HG03354 (cell line): ENCODE measurements around the gene PCSK4.
"Not testable (repeated sequence)": the region's sequence is repeated elsewhere in the genome, so short reads cannot be mapped to it uniquely, and the experiment has no call there.

Experiments used
- ATAC-seq: cut with Tn5 transposase; IDR thresholded peaks from one replicate; pipeline ENCODE4 v1.9.1; 2021; ENCODE audit warnings: mild to moderate bottlenecking; ENCODE audit not compliant: unreplicated experiment, poor library complexity, severe bottlenecking

PCSK4 gene

GRCh38 chr19:1446713-1447481 is 43.3 kb downstream of the PCSK4 start:
- no peak for ATAC-seq

- no peak for ATAC-seq
Observed at GRCh38 chr19:1445932-1446712, 44.0 kb downstream of the PCSK4 start.

GRCh38 chr19:1445185-1445931 is 44.8 kb downstream of the PCSK4 start:
- ATAC-seq: peak; percentile 79

GRCh38 chr19:1441677-1442438 is 48.3 kb downstream of the PCSK4 start:
- no peak for ATAC-seq

- no peak for ATAC-seq
Observed at GRCh38 chr19:1441022-1441426, 49.1 kb downstream of the PCSK4 start.

- ATAC-seq: no peak
Observed at GRCh38 chr19:1440418-1440801, 49.7 kb downstream of the PCSK4 start.

- ATAC-seq: not testable (repeated sequence)
Observed at GRCh38 chr19:1439525-1440417, 50.4 kb downstream of the PCSK4 start.

GRCh38 chr19:1438933-1439354 is 51.2 kb downstream of the PCSK4 start:
- peak; percentile 2 for ATAC-seq

- peak; percentile 85 for ATAC-seq
Observed at GRCh38 chr19:1438035-1438932, 51.9 kb downstream of the PCSK4 start, which contains the start of gene RPS15. Gene RPS15, plus strand, starts transcription at chr19:1438396. Its CDS starts 30 bp downstream, at chr19:1438426.

GRCh38 chr19:1437609-1438008 is 52.5 kb downstream of the PCSK4 start:
- no peak for ATAC-seq

- ATAC-seq: no peak
Observed at GRCh38 chr19:1435378-1435989, 54.7 kb downstream of the PCSK4 start.

- ATAC-seq: no peak
Observed at GRCh38 chr19:1434577-1435060, 55.5 kb downstream of the PCSK4 start.

GRCh38 chr19:1434040-1434366 is 56.1 kb downstream of the PCSK4 start:
- no peak for ATAC-seq

GRCh38 chr19:1433119-1434039 is 56.8 kb downstream of the PCSK4 start:
- ATAC-seq: no peak

- ATAC-seq: no peak
Observed at GRCh38 chr19:1432507-1432887, 57.7 kb downstream of the PCSK4 start.

- ATAC-seq: no peak
Observed at GRCh38 chr19:1431759-1432506, 58.2 kb downstream of the PCSK4 start.
